Right cardiac atrium (tissue), 5 donors: ENCODE data around the gene OR10J1. TPM values are rescaled to one million over a fixed set of nuclear protein-coding genes. Genes with fewer than 3 reads are reported as not detected.

Experiments used
- polyA plus RNA-seq: library from polyadenylated mRNA; stranded (reverse); fragments of 200-250 nt; gene quantifications from one replicate; pipeline ENCODE4 v1.2.3, GENCODE V29; 2013
- total RNA-seq, 4 donors: library from RNA; stranded (reverse); fragmentation: NEBNext Ultra II Directional; extraction: Animal tissue kit (Norgen Biotek cat#: 25700); gene quantifications; one replicate each; pipeline ENCODE4 v1.2.1, GENCODE V29; 2021
- donor health status: healthy with polysubstance abuse.
- donor health status: DM: no; HTN: yes; CAD: no.
- donor health status: DM: no; HTN: no; CAD: no.
- donor health status: DM: no; HTN: yes; CAD: no; lungs with severe emphysema.
- donor health status: DM: yes; HTN: yes; CAD: no.

Gene OR10J1
- total and polyA plus RNA-seq, 5 donors = not detected

Other genes with a start within 250 kb of the OR10J1 start
- 10 to 100 TPM in 1 of 4 donors, 1 to 10 TPM in 3; 2.7 to 17.9 (median 4.0) TPM for gene ACKR1, start 234.8 kb upstream of the OR10J1 start, total RNA-seq
- gene ACKR1, start 234.8 kb upstream of the OR10J1 start, polyA plus RNA-seq = 13.1 TPM
- 1 to 10 TPM in 1 of 4 donors, under 1 TPM in 3; 0.20 to 1.7 (median 0.68) TPM for gene FCER1A, start 137.4 kb upstream of the OR10J1 start, total RNA-seq
- not detected for gene FCER1A, start 137.4 kb upstream of the OR10J1 start, polyA plus RNA-seq
- not detected for gene OR10J4, start 7.5 kb upstream of the OR10J1 start, total RNA-seq
- not detected for gene OR10J4, start 7.5 kb upstream of the OR10J1 start, polyA plus RNA-seq
- gene OR10J5, start 96.3 kb downstream of the OR10J1 start, total RNA-seq = not detected
- not detected for gene OR10J5, start 96.3 kb downstream of the OR10J1 start, polyA plus RNA-seq
- gene APCS, start 148.1 kb downstream of the OR10J1 start, total RNA-seq = under 1 TPM in 1 of 4 donors, not detected in 3; 0.39 TPM
- gene APCS, start 148.1 kb downstream of the OR10J1 start, polyA plus RNA-seq = not detected